ENCODE data around the gene TMEM203. TPM values are rescaled to one million over a fixed set of nuclear protein-coding genes. Genes with fewer than 3 reads are reported as not detected.

The TMEM203 gene
- total RNA-seq, 2 donors from 2014 or later, result 21.3 to 21.4 TPM

- no peak for ATAC-seq
- Mint-ChIP-seq H3K4me1 (peaks cover 16% of the 10 kb centered on the region), H3K27me3 (peaks cover 8% of the 10 kb centered on the region), H3K4me3 (peak overlapping the region; percentile 36), H3K36me3 (ENCODE audit: low read depth) (no peaks in the 10 kb centered on the region), H3K27ac (no peak overlapping the region)
- no peaks in the 10 kb centered on the region for H3K9me3 ChIP-seq (ENCODE audit: control insufficient read depth, low read length, poor library complexity, severe bottlenecking)
- DNase-seq, result no peak
These were observed 32.6 kb upstream of the TMEM203 start for GRCh38 chr9:137237759-137238726.

GRCh38 chr9:137236936-137237421 is 31.5 kb upstream of the TMEM203 start:
- H3K4me3 Mint-ChIP-seq, result no peak overlapping the region
- ATAC-seq, result no peak
- H3K36me3 Mint-ChIP-seq (ENCODE audit: low read depth), result no peaks in the 10 kb centered on the region

GRCh38 chr9:137236238-137236935 is 30.9 kb upstream of the TMEM203 start:
- ATAC-seq (peak; percentile 42), DNase-seq (peak; percentile 84 to 89 (median 87))
- H3K9me3 ChIP-seq (ENCODE audit: control insufficient read depth, low read length, poor library complexity, severe bottlenecking), result no peaks in the 10 kb centered on the region
- H3K27me3 Mint-ChIP-seq, result peaks cover 8% of the 10 kb centered on the region
- no peaks in the 10 kb centered on the region for H3K36me3 Mint-ChIP-seq (ENCODE audit: low read depth)
- no peak overlapping the region for H3K4me3 Mint-ChIP-seq
- H3K27ac Mint-ChIP-seq, result no peak overlapping the region
- peaks cover 10% of the 10 kb centered on the region for H3K4me1 Mint-ChIP-seq

More at GRCh38 chr9:137236936-137237421, 31.5 kb upstream of the TMEM203 start:
- peaks cover 10% of the 10 kb centered on the region for H3K4me1 Mint-ChIP-seq
- H3K9me3 ChIP-seq (ENCODE audit: control insufficient read depth, low read length, poor library complexity, severe bottlenecking), result no peaks in the 10 kb centered on the region
- no peak overlapping the region for H3K27ac Mint-ChIP-seq
- DNase-seq, result no peak
- H3K27me3 Mint-ChIP-seq, result peaks cover 8% of the 10 kb centered on the region

GRCh38 chr9:137235424-137236237 is 30.2 kb upstream of the TMEM203 start:
- ATAC-seq (no peak), DNase-seq (no peak)
- no peak overlapping the region for H3K27ac Mint-ChIP-seq
- H3K4me1 Mint-ChIP-seq, result peaks cover 7% of the 10 kb centered on the region
- H3K4me3 Mint-ChIP-seq, result no peak overlapping the region
- H3K9me3 ChIP-seq (ENCODE audit: control insufficient read depth, low read length, poor library complexity, severe bottlenecking), result no peaks in the 10 kb centered on the region
- no peaks in the 10 kb centered on the region for H3K36me3 Mint-ChIP-seq (ENCODE audit: low read depth)
- H3K27me3 Mint-ChIP-seq, result peaks cover 8% of the 10 kb centered on the region

- Mint-ChIP-seq H3K36me3 (ENCODE audit: low read depth) (no peaks in the 10 kb centered on the region), H3K27me3 (peaks cover 8% of the 10 kb centered on the region), H3K4me1 (peaks cover 7% of the 10 kb centered on the region), H3K27ac (no peak overlapping the region), H3K4me3 (no peak overlapping the region)
- DNase-seq, result no peak
- H3K9me3 ChIP-seq (ENCODE audit: control insufficient read depth, low read length, poor library complexity, severe bottlenecking), result no peaks in the 10 kb centered on the region
- ATAC-seq, result no peak
These were observed 29.4 kb upstream of the TMEM203 start for GRCh38 chr9:137234758-137235423.

GRCh38 chr9:137234055-137234697 is 28.7 kb upstream of the TMEM203 start:
- Mint-ChIP-seq H3K27me3 (peaks cover 8% of the 10 kb centered on the region), H3K4me1 (peaks cover 7% of the 10 kb centered on the region), H3K27ac (no peak overlapping the region), H3K4me3 (no peak overlapping the region), H3K36me3 (ENCODE audit: low read depth) (no peaks in the 10 kb centered on the region)
- no peak for ATAC-seq
- H3K9me3 ChIP-seq (ENCODE audit: control insufficient read depth, low read length, poor library complexity, severe bottlenecking), result no peaks in the 10 kb centered on the region
- DNase-seq, result no peak

GRCh38 chr9:137233143-137233980 is 27.9 kb upstream of the TMEM203 start:
- no peaks in the 10 kb centered on the region for H3K36me3 Mint-ChIP-seq (ENCODE audit: low read depth)
- no peak overlapping the region for H3K27ac Mint-ChIP-seq
- ATAC-seq (no peak), DNase-seq (no peak)
- no peak overlapping the region for H3K4me3 Mint-ChIP-seq
- H3K4me1 Mint-ChIP-seq, result peaks cover 5% of the 10 kb centered on the region
- H3K9me3 ChIP-seq (ENCODE audit: control insufficient read depth, low read length, poor library complexity, severe bottlenecking), result no peaks in the 10 kb centered on the region
- peaks cover 8% of the 10 kb centered on the region for H3K27me3 Mint-ChIP-seq

GRCh38 chr9:137232510-137232909 is 27.1 kb upstream of the TMEM203 start:
- DNase-seq, result no peak
- Mint-ChIP-seq H3K27ac (no peak overlapping the region), H3K27me3 (peaks cover 12% of the 10 kb centered on the region), H3K4me3 (no peak overlapping the region), H3K36me3 (ENCODE audit: low read depth) (peaks cover 2% of the 10 kb centered on the region), H3K4me1 (peaks cover 5% of the 10 kb centered on the region)
- no peak for ATAC-seq
- no peaks in the 10 kb centered on the region for H3K9me3 ChIP-seq (ENCODE audit: control insufficient read depth, low read length, poor library complexity, severe bottlenecking)

- Mint-ChIP-seq H3K36me3 (ENCODE audit: low read depth) (peaks cover 2% of the 10 kb centered on the region), H3K27ac (no peak overlapping the region)
These were observed 26.7 kb upstream of the TMEM203 start for GRCh38 chr9:137232101-137232500.

GRCh38 chr9:137231372-137232039 is 26.1 kb upstream of the TMEM203 start:
- DNase-seq (no peak), ATAC-seq (no peak)
- peaks cover 15% of the 10 kb centered on the region for H3K27me3 Mint-ChIP-seq
- H3K4me3 Mint-ChIP-seq, result no peak overlapping the region
- H3K4me1 Mint-ChIP-seq, result peaks cover 4% of the 10 kb centered on the region
- H3K9me3 ChIP-seq (ENCODE audit: control insufficient read depth, low read length, poor library complexity, severe bottlenecking), result no peaks in the 10 kb centered on the region
- H3K27ac Mint-ChIP-seq, result no peak overlapping the region
- H3K36me3 Mint-ChIP-seq (ENCODE audit: low read depth), result peaks cover 2% of the 10 kb centered on the region

More at GRCh38 chr9:137232101-137232500, 26.7 kb upstream of the TMEM203 start:
- Mint-ChIP-seq H3K27me3 (peaks cover 15% of the 10 kb centered on the region), H3K4me1 (peaks cover 4% of the 10 kb centered on the region), H3K4me3 (no peak overlapping the region)
- ATAC-seq (no peak), DNase-seq (no peak)
- no peaks in the 10 kb centered on the region for H3K9me3 ChIP-seq (ENCODE audit: control insufficient read depth, low read length, poor library complexity, severe bottlenecking)

Data from T-helper 17 cell (primary cell).